CD14-positive monocyte (primary cell): ENCODE data around the gene RPS25. TPM values are rescaled to one million over a fixed set of nuclear protein-coding genes. Genes with fewer than 3 reads are reported as not detected.
A peak's percentile ranks its signal among the peaks of the same experiment; 100 is the strongest.

Experiments
- DNase-seq, 3 donors: peaks; one replicate each; pipeline ENCODE4 v3.0.0-alpha.2; 2011 to 2022
- H2AFZ ChIP-seq: 2 replicates; pipeline ENCODE4 v1.6.0; 2012; ENCODE audit warnings: mild to moderate bottlenecking, low read depth, low read length, inconsistent platforms; ENCODE audit not compliant: insufficient read depth, poor library complexity, severe bottlenecking
- H3K27ac ChIP-seq, 2 donors: 1 replicate in 1 of 2; 2 replicates in 1 of 2; pipeline ENCODE4 v1.5.1; 2012 to 2013; ENCODE audit warnings: low read length in 2 of 2, control low read depth in 1 of 2, inconsistent platforms in 1 of 2, low read depth in 1 of 2, mild to moderate bottlenecking in 1 of 2
- H3K27me3 ChIP-seq, 2 donors: one replicate each; pipeline versions ENCODE4 v1.6.0 to v1.6.1; 2011 to 2013; ENCODE audit warnings: low read length in 2 of 2; ENCODE audit not compliant: control insufficient read depth in 2 of 2, insufficient read depth in 2 of 2
- H3K36me3 ChIP-seq, 2 donors: replicated peaks in 1 of 2; 1 replicate in 1 of 2; 2 replicates in 1 of 2; pipeline versions ENCODE4 v1.5.1 to v1.6.1; 2012 to 2013; ENCODE audit warnings: low read length in 2 of 2, control low read depth in 1 of 2, inconsistent platforms in 1 of 2, mild to moderate bottlenecking in 1 of 2; ENCODE audit not compliant: insufficient read depth in 2 of 2, control insufficient read depth in 1 of 2
- H3K4me1 ChIP-seq, 2 donors: 1 replicate in 1 of 2; 2 replicates in 1 of 2; pipeline versions ENCODE4 v1.5.1 to v1.6.1; 2012 to 2013; ENCODE audit warnings: low read length in 2 of 2, control low read depth in 1 of 2, inconsistent platforms in 1 of 2, mild to moderate bottlenecking in 1 of 2, moderate library complexity in 1 of 2; ENCODE audit not compliant: insufficient read depth in 2 of 2, control insufficient read depth in 1 of 2
- H3K4me2 ChIP-seq: replicated peaks from 2 replicates; pipeline ENCODE3; 2012; ENCODE audit warnings: low read length, moderate library complexity, mild to moderate bottlenecking; ENCODE audit not compliant: poor library complexity, severe bottlenecking; ENCODE audit errors: extremely low read depth
- H3K4me3 ChIP-seq, 3 experiments: fragments of 200-600 bp in 1 of 3; sonication (generic) in 1 of 3; replicated peaks in 1 of 3; 1 replicate in 2 of 3; 2 replicates in 1 of 3; pipeline ENCODE4 v1.5.1; 2011 to 2013; ENCODE audit warnings: low read length in 3 of 3, mild to moderate bottlenecking in 3 of 3, control low read depth in 2 of 3, low read depth in 2 of 3, inconsistent platforms in 1 of 3, moderate library complexity in 1 of 3
- H3K79me2 ChIP-seq: 2 replicates; pipeline ENCODE4 v1.6.0; 2012; ENCODE audit warnings: mild to moderate bottlenecking, control low read depth, inconsistent platforms, low read length, moderate library complexity; ENCODE audit not compliant: insufficient read depth
- H3K9ac ChIP-seq: 2 replicates; pipeline ENCODE4 v1.6.0; 2017; ENCODE audit warnings: low read length, mild to moderate bottlenecking; ENCODE audit not compliant: insufficient read depth, poor library complexity, severe bottlenecking
- H3K9me3 ChIP-seq, 2 donors: replicated peaks in 1 of 2; 1 replicate in 1 of 2; 2 replicates in 1 of 2; pipeline versions ENCODE4 v1.5.1 to v1.6.1; 2012 to 2013; ENCODE audit warnings: low read length in 2 of 2, control low read depth in 1 of 2; ENCODE audit not compliant: control insufficient read depth in 1 of 2, insufficient read depth in 1 of 2
- H4K20me1 ChIP-seq: 2 replicates; pipeline ENCODE4 v1.6.0; 2012; ENCODE audit warnings: mild to moderate bottlenecking, low read length, control low read depth, moderate library complexity; ENCODE audit not compliant: insufficient read depth
- H3K27ac Mint-ChIP-seq, 7 donors: one replicate each; pipeline ENCODE4 v1.8.0; 2020; ENCODE audit warnings: mild to moderate bottlenecking in 7 of 7, mixed read lengths in 7 of 7, moderate library complexity in 6 of 7, inconsistent platforms in 2 of 7
- H3K27me3 Mint-ChIP-seq, 3 donors: one replicate each; pipeline ENCODE4 v1.8.0; 2021 to 2022; ENCODE audit warnings: low read depth in 3 of 3, mild to moderate bottlenecking in 3 of 3, mixed read lengths in 3 of 3, moderate library complexity in 3 of 3, inconsistent platforms in 1 of 3
- H3K36me3 Mint-ChIP-seq, 2 donors: one replicate each; pipeline ENCODE4 v1.8.0; 2020; ENCODE audit warnings: mixed read lengths in 2 of 2, inconsistent platforms in 1 of 2, mild to moderate bottlenecking in 1 of 2
- H3K4me1 Mint-ChIP-seq: one replicate; pipeline ENCODE4 v1.8.0; 2020; ENCODE audit warnings: mild to moderate bottlenecking, mixed read lengths
- H3K4me3 Mint-ChIP-seq, 2 donors: one replicate each; pipeline ENCODE4 v1.8.0; 2020; ENCODE audit warnings: mild to moderate bottlenecking in 2 of 2, mixed read lengths in 2 of 2, moderate library complexity in 1 of 2
- H3K9me3 Mint-ChIP-seq, 7 donors: one replicate each; pipeline ENCODE4 v1.8.0; 2020 to 2022; ENCODE audit warnings: mixed read lengths in 7 of 7, mild to moderate bottlenecking in 6 of 7, moderate library complexity in 6 of 7, inconsistent platforms in 2 of 7
- WGBS: methylation state at CpG from one replicate; pipeline ENCODE4 v1.1.5; 2013; ENCODE audit warnings: missing lambda C conversion rate; ENCODE audit not compliant: insufficient coverage; 5-methylcytosine and 5-hydroxymethylcytosine counted together
- intact Hi-C, 2 donors: fragments of 100-400 bp; cut with micrococcal nuclease; formaldehyde crosslinking; loops; one replicate each; pipeline versions ENCODE4 v1.15.0 to v1.15.1; 2023
- polyA minus RNA-seq: library from RNA; depleted of rRNA, polyadenylated mRNA; stranded (reverse); fragments of >200 nt; gene quantifications from 2 replicates; pipeline ENCODE4 v1.2.3, GENCODE V29; 2012
- polyA plus RNA-seq, 3 donors: library from polyadenylated mRNA; depleted of rRNA in 1 of 3; unstranded in 2 of 3; stranded (reverse) in 1 of 3; fragments of 300-500 nt in 2 of 3; fragments of >200 nt in 1 of 3; fragmentation: Illumina TruSeq in 2 of 3; gene quantifications; 1 replicate in 2 of 3; 2 replicates in 1 of 3; pipeline ENCODE4 v1.2.3, GENCODE V29; 2012 to 2021
- total RNA-seq, 12 experiments: library from RNA in 1 of 12; stranded (reverse) in 1 of 12; fragments of 120-200 nt in 1 of 12; gene quantifications; one replicate each; pipeline ENCODE4 v1.2.4 and lab custom pipeline; 2013 to 2026; ENCODE audit warnings: mixed read lengths in 6 of 12, inconsistent platforms in 1 of 12
- TF ChIP-seq, protein P1 (sequence below): fragments of 200-600 bp; IDR thresholded peaks from one replicate; pipeline ENCODE4 v1.8.0; 2022; ENCODE audit warnings: antibody characterized with exemption, mild to moderate bottlenecking

RPS25 gene
- 1,596 TPM for total RNA-seq (2013)
- polyA plus RNA-seq (1,000 to 10,000 TPM; 1,137 to 1,336 (median 1,264) TPM), polyA minus RNA-seq (428 and 529 TPM in 2 replicates), total RNA-seq (lab: John Stamatoyannopoulos, UW) (134 to 443 (median 340) reads per million in 11 experiments)

DNA sequence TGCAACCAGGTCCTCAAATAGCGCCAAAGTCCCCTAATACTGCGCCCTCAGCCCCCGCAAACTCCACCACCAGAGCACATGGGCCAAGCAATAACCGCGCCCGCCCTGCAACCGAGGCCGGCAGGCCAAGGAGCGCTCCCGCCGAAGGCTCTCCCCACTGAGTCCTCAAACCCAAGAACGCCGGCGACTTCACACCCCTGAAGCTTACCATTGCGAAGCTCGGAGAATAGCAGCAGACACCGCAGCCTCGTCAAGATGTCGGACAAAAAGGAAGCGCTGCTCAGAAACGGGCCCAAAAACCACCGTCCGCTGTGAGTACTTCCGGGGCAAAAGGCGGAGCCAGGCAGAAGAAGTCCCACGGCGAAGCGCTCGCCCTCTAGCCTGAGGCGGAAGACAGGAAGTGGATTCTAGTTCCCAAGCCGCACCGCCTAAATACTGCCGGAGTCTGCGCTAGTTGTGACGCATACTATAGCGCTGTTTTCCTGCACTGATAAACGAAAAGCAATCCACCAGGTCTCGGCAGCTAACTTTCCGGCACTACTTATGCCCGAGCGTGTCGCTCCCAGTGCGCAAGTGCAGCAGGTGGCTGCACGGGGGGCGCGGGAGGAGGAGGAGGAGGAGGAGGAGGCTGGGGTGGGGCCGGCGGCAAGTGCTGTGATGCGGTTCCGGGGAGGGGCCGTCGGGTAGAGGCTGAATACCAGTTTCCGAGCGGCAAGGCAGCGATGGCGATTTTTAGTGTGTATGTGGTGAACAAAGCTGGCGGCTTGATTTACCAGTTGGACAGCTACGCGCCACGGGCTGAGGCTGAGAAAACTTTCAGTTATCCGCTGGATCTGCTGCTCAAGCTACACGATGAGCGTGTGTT, at the start of gene RPS25, which contains the start of gene TRAPPC4:
Gene RPS25, minus strand, starts transcription at position 270 of the 865 bp plus-strand sequence. Its CDS starts 59 bp downstream, at position 211.
Gene TRAPPC4, plus strand, starts transcription at position 693 of the 865 bp plus-strand sequence. Its CDS starts 30 bp downstream, at position 723.
- Histone ChIP-seq H3K4me2 (peak within 1 kb of the TSS; percentile 96), H3K4me3 (peak within 1 kb of the TSS; percentile 87 to 88 (median 88)), H3K9ac (peak within 1 kb of the TSS; percentile 88), H3K9me3 (no peaks in the 10 kb centered on the region), H3K79me2 (peaks cover 65% of the 10 kb centered on the region), H3K4me1 (peaks cover 26 to 34% of the 10 kb centered on the region in 2 donors), H4K20me1 (peaks cover 3% of the 10 kb centered on the region), H3K36me3 (peaks cover 53 to 63% of the 10 kb centered on the region in 2 donors), H3K27ac (peak within 1 kb of the TSS; percentile 93 to 96), H3K27me3 (no peaks in the 10 kb centered on the region), H2AFZ (peak within 1 kb of the TSS; percentile 78)
- H3K9me3 Mint-ChIP-seq: no peaks in the 10 kb centered on the region
- TF ChIP-seq, protein P1, sequence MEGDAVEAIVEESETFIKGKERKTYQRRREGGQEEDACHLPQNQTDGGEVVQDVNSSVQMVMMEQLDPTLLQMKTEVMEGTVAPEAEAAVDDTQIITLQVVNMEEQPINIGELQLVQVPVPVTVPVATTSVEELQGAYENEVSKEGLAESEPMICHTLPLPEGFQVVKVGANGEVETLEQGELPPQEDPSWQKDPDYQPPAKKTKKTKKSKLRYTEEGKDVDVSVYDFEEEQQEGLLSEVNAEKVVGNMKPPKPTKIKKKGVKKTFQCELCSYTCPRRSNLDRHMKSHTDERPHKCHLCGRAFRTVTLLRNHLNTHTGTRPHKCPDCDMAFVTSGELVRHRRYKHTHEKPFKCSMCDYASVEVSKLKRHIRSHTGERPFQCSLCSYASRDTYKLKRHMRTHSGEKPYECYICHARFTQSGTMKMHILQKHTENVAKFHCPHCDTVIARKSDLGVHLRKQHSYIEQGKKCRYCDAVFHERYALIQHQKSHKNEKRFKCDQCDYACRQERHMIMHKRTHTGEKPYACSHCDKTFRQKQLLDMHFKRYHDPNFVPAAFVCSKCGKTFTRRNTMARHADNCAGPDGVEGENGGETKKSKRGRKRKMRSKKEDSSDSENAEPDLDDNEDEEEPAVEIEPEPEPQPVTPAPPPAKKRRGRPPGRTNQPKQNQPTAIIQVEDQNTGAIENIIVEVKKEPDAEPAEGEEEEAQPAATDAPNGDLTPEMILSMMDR: no peak
- H3K4me1 Mint-ChIP-seq: peaks cover 24% of the 10 kb centered on the region
- peaks cover 44 to 70% of the 10 kb centered on the region in 2 donors for H3K36me3 Mint-ChIP-seq
- peak; percentile 96 to 97 (median 96) for DNase-seq
- intact Hi-C loops: loop anchor here in 1 of 2 donors (5.0 kb wide), 3 partner anchors 49 to 91 kb away; partner anchors contain the start of genes BCL9L, DPAGT1 and VPS11
- under 1% methylated on average over 63 of the region's 63 CpGs for WGBS
- H3K27me3 Mint-ChIP-seq: peaks cover 0 to 1% (median 0%) of the 10 kb centered on the region in 3 donors
- peak within 1 kb of the TSS; percentile 98 to 100 (median 99) for H3K27ac Mint-ChIP-seq
- peak within 1 kb of the TSS; percentile 96 to 97 for H3K4me3 Mint-ChIP-seq
